ENCODE data around the gene SETD6. TPM values are rescaled to one million over a fixed set of nuclear protein-coding genes. Genes with fewer than 3 reads are reported as not detected.

The SETD6 gene
- total and polyA plus RNA-seq, 9 of the 15 experiments (the other 6 are each of a cell fraction or from before 2014, with no cell fraction given) = 9.2 to 40.9 (median 19.8) TPM

- no peak for TF ChIP-seq MXI1 (IDR thresholded peaks at IDR 0.05; ENCODE audit: low read depth, low read length)
- TF ChIP-seq CEBPG (CRISPR knock-in tag; IDR thresholded peaks at IDR 0.05) = no peak
- no peak for TF ChIP-seq CEBPG (tag; conservative IDR thresholded peaks at IDR 0.05 in 1 of 2, IDR thresholded peaks at IDR 0.05 in 1 of 2)
- TF ChIP-seq EHMT2 (IDR thresholded peaks at IDR 0.05) = no peak
- TF ChIP-seq, protein P1, sequence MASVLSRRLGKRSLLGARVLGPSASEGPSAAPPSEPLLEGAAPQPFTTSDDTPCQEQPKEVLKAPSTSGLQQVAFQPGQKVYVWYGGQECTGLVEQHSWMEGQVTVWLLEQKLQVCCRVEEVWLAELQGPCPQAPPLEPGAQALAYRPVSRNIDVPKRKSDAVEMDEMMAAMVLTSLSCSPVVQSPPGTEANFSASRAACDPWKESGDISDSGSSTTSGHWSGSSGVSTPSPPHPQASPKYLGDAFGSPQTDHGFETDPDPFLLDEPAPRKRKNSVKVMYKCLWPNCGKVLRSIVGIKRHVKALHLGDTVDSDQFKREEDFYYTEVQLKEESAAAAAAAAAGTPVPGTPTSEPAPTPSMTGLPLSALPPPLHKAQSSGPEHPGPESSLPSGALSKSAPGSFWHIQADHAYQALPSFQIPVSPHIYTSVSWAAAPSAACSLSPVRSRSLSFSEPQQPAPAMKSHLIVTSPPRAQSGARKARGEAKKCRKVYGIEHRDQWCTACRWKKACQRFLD (CRISPR knock-in tag; IDR thresholded peaks at IDR 0.05) = no peak
- no peak for TF ChIP-seq RBBP5 (IDR thresholded peaks at IDR 0.05; ENCODE audit: borderline replicate concordance, insufficient read depth, low read length, poor library complexity, severe bottlenecking)
- TF ChIP-seq ZNF134 (CRISPR knock-in tag; conservative IDR thresholded peaks at IDR 0.05) = no peak
- 0 out of 2 replicates have a peak, but pooled peaks have one; percentile 19 for TF ChIP-seq CREM (IDR thresholded peaks at IDR 0.05; ENCODE audit: low read depth)
- no peak for TF ChIP-seq ETV1 (tag; conservative IDR thresholded peaks at IDR 0.05; ENCODE audit: low read depth)
- TF ChIP-seq CTBP1 (IDR thresholded peaks at IDR 0.05; ENCODE audit: borderline replicate concordance) = no peak
- no peak for TF ChIP-seq TGIF2 (CRISPR knock-in tag; IDR thresholded peaks at IDR 0.05)
- no peak for TF ChIP-seq KLF1 (tag; IDR thresholded peaks at IDR 0.05)
- TF ChIP-seq NRF1 (conservative IDR thresholded peaks at IDR 0.05 in 1 of 2, IDR thresholded peaks at IDR 0.05 in 1 of 2) = 0 out of 4 replicates have a peak, but pooled peaks of 1 of the 2 experiments have one; percentile 11
- TF ChIP-seq HDAC2 (IDR thresholded peaks at IDR 0.05) = no peak
- TF ChIP-seq TBL1XR1 (IDR thresholded peaks at IDR 0.05; ENCODE audit: low read length in 2 of 2) = no peak
- TF ChIP-seq YY1 (IDR thresholded peaks at IDR 0.05; ENCODE audit: borderline replicate concordance in 1 of 3, control insufficient read depth in 1 of 3, extremely low read depth in 1 of 3, insufficient read depth in 3 of 3, insufficient read length in 1 of 3, insufficient replicate concordance in 2 of 3, low read depth in 1 of 3, low read length in 2 of 3) = peak in 1 of 3 experiments; percentile 11
- TF ChIP-seq PHB (CRISPR knock-in tag; IDR thresholded peaks at IDR 0.05) = no peak
- TF ChIP-seq SMARCC2 (IDR thresholded peaks at IDR 0.05; ENCODE audit: low read depth) = no peak
- no peak for TF ChIP-seq CREBBP (IDR thresholded peaks at IDR 0.05; ENCODE audit: low read depth, low read length)
- no peak for TF ChIP-seq SPI1 (IDR thresholded peaks at IDR 0.05; ENCODE audit: borderline replicate concordance, low read depth, low read length)
- TF ChIP-seq HINFP (tag; conservative IDR thresholded peaks at IDR 0.05; ENCODE audit: low read depth) = no peak
- 0 out of 4 replicates have a peak, but pooled peaks of 1 of the 2 experiments have one; percentile 10 for TF ChIP-seq RCOR1 (IDR thresholded peaks at IDR 0.05; ENCODE audit: borderline replicate concordance in 1 of 2, low read depth in 2 of 2, low read length in 2 of 2)
- 0 out of 2 replicates have a peak, but pooled peaks have one; percentile 22 for TF ChIP-seq VEZF1 (CRISPR knock-in tag; IDR thresholded peaks at IDR 0.05)
- no peak for TF ChIP-seq ZNF124 (CRISPR knock-in tag; IDR thresholded peaks at IDR 0.05)
These were observed 15.5 kb upstream of the SETD6 start, which contains the start of gene NDRG4 (continued) for GRCh38 chr16:58499615-58500351.
